CD14-positive monocyte (primary cell): ENCODE measurements around the gene MRPS23. TPM values are rescaled to one million over a fixed set of nuclear protein-coding genes. Genes with fewer than 3 reads are reported as not detected.

Source experiments
- DNase-seq, 3 donors: peaks; one replicate each; pipeline ENCODE4 v3.0.0-alpha.2; 2011 to 2022
- H2AFZ ChIP-seq: 2 replicates; pipeline ENCODE4 v1.6.0; 2012; ENCODE audit warnings: mild to moderate bottlenecking, low read depth, low read length, inconsistent platforms; ENCODE audit not compliant: insufficient read depth, poor library complexity, severe bottlenecking
- H3K27ac ChIP-seq, 2 donors: 1 replicate in 1 of 2; 2 replicates in 1 of 2; pipeline ENCODE4 v1.5.1; 2012 to 2013; ENCODE audit warnings: low read length in 2 of 2, control low read depth in 1 of 2, inconsistent platforms in 1 of 2, low read depth in 1 of 2, mild to moderate bottlenecking in 1 of 2
- H3K27me3 ChIP-seq, 2 donors: one replicate each; pipeline versions ENCODE4 v1.6.0 to v1.6.1; 2011 to 2013; ENCODE audit warnings: low read length in 2 of 2; ENCODE audit not compliant: control insufficient read depth in 2 of 2, insufficient read depth in 2 of 2
- H3K36me3 ChIP-seq, 2 donors: replicated peaks in 1 of 2; 1 replicate in 1 of 2; 2 replicates in 1 of 2; pipeline versions ENCODE4 v1.5.1 to v1.6.1; 2012 to 2013; ENCODE audit warnings: low read length in 2 of 2, control low read depth in 1 of 2, inconsistent platforms in 1 of 2, mild to moderate bottlenecking in 1 of 2; ENCODE audit not compliant: insufficient read depth in 2 of 2, control insufficient read depth in 1 of 2
- H3K4me1 ChIP-seq, 2 donors: 1 replicate in 1 of 2; 2 replicates in 1 of 2; pipeline versions ENCODE4 v1.5.1 to v1.6.1; 2012 to 2013; ENCODE audit warnings: low read length in 2 of 2, control low read depth in 1 of 2, inconsistent platforms in 1 of 2, mild to moderate bottlenecking in 1 of 2, moderate library complexity in 1 of 2; ENCODE audit not compliant: insufficient read depth in 2 of 2, control insufficient read depth in 1 of 2
- H3K4me2 ChIP-seq: replicated peaks from 2 replicates; pipeline ENCODE3; 2012; ENCODE audit warnings: low read length, moderate library complexity, mild to moderate bottlenecking; ENCODE audit not compliant: poor library complexity, severe bottlenecking; ENCODE audit errors: extremely low read depth
- H3K4me3 ChIP-seq, 3 experiments: fragments of 200-600 bp in 1 of 3; sonication (generic) in 1 of 3; replicated peaks in 1 of 3; 1 replicate in 2 of 3; 2 replicates in 1 of 3; pipeline ENCODE4 v1.5.1; 2011 to 2013; ENCODE audit warnings: low read length in 3 of 3, mild to moderate bottlenecking in 3 of 3, control low read depth in 2 of 3, low read depth in 2 of 3, inconsistent platforms in 1 of 3, moderate library complexity in 1 of 3
- H3K79me2 ChIP-seq: 2 replicates; pipeline ENCODE4 v1.6.0; 2012; ENCODE audit warnings: mild to moderate bottlenecking, control low read depth, inconsistent platforms, low read length, moderate library complexity; ENCODE audit not compliant: insufficient read depth
- H3K9ac ChIP-seq: 2 replicates; pipeline ENCODE4 v1.6.0; 2017; ENCODE audit warnings: low read length, mild to moderate bottlenecking; ENCODE audit not compliant: insufficient read depth, poor library complexity, severe bottlenecking
- H3K9me3 ChIP-seq, 2 donors: replicated peaks in 1 of 2; 1 replicate in 1 of 2; 2 replicates in 1 of 2; pipeline versions ENCODE4 v1.5.1 to v1.6.1; 2012 to 2013; ENCODE audit warnings: low read length in 2 of 2, control low read depth in 1 of 2; ENCODE audit not compliant: control insufficient read depth in 1 of 2, insufficient read depth in 1 of 2
- H4K20me1 ChIP-seq: 2 replicates; pipeline ENCODE4 v1.6.0; 2012; ENCODE audit warnings: mild to moderate bottlenecking, low read length, control low read depth, moderate library complexity; ENCODE audit not compliant: insufficient read depth
- H3K27ac Mint-ChIP-seq, 7 donors: one replicate each; pipeline ENCODE4 v1.8.0; 2020; ENCODE audit warnings: mild to moderate bottlenecking in 7 of 7, mixed read lengths in 7 of 7, moderate library complexity in 6 of 7, inconsistent platforms in 2 of 7
- H3K27me3 Mint-ChIP-seq, 3 donors: one replicate each; pipeline ENCODE4 v1.8.0; 2021 to 2022; ENCODE audit warnings: low read depth in 3 of 3, mild to moderate bottlenecking in 3 of 3, mixed read lengths in 3 of 3, moderate library complexity in 3 of 3, inconsistent platforms in 1 of 3
- H3K36me3 Mint-ChIP-seq, 2 donors: one replicate each; pipeline ENCODE4 v1.8.0; 2020; ENCODE audit warnings: mixed read lengths in 2 of 2, inconsistent platforms in 1 of 2, mild to moderate bottlenecking in 1 of 2
- H3K4me1 Mint-ChIP-seq: one replicate; pipeline ENCODE4 v1.8.0; 2020; ENCODE audit warnings: mild to moderate bottlenecking, mixed read lengths
- H3K4me3 Mint-ChIP-seq, 2 donors: one replicate each; pipeline ENCODE4 v1.8.0; 2020; ENCODE audit warnings: mild to moderate bottlenecking in 2 of 2, mixed read lengths in 2 of 2, moderate library complexity in 1 of 2
- H3K9me3 Mint-ChIP-seq, 7 donors: one replicate each; pipeline ENCODE4 v1.8.0; 2020 to 2022; ENCODE audit warnings: mixed read lengths in 7 of 7, mild to moderate bottlenecking in 6 of 7, moderate library complexity in 6 of 7, inconsistent platforms in 2 of 7
- CTCF ChIP-seq: fragments of 200-600 bp; IDR thresholded peaks from one replicate; pipeline ENCODE4 v1.8.0; 2022; ENCODE audit warnings: antibody characterized with exemption, mild to moderate bottlenecking
- WGBS: methylation state at CpG from one replicate; pipeline ENCODE4 v1.1.5; 2013; ENCODE audit warnings: missing lambda C conversion rate; ENCODE audit not compliant: insufficient coverage; 5-methylcytosine and 5-hydroxymethylcytosine counted together
- intact Hi-C, 2 donors: fragments of 100-400 bp; cut with micrococcal nuclease; formaldehyde crosslinking; loops; one replicate each; pipeline versions ENCODE4 v1.15.0 to v1.15.1; 2023
- polyA plus RNA-seq, 3 donors: library from polyadenylated mRNA; depleted of rRNA in 1 of 3; unstranded in 2 of 3; stranded (reverse) in 1 of 3; fragments of 300-500 nt in 2 of 3; fragments of >200 nt in 1 of 3; fragmentation: Illumina TruSeq in 2 of 3; gene quantifications; 1 replicate in 2 of 3; 2 replicates in 1 of 3; pipeline ENCODE4 v1.2.3, GENCODE V29; 2012 to 2021

Gene MRPS23
- polyA plus RNA-seq, 3 donors = 14.5 to 40.6 (median 32.7) TPM

- TF ChIP-seq CTCF = no peak
- no peak for DNase-seq
Measured at GRCh38 chr17:57858838-57859237, 9.0 kb upstream of the MRPS23 start.

GRCh38 chr17:57856792-57857620, 7.2 kb upstream of the MRPS23 start:
- Histone ChIP-seq H4K20me1 (no peaks in the 10 kb centered on the region), H3K36me3 (no peaks in the 10 kb centered on the region), H3K4me3 (no peak overlapping the region), H3K79me2 (no peaks in the 10 kb centered on the region), H2AFZ (no peak overlapping the region), H3K27ac (no peak overlapping the region), H3K4me2 (no peak overlapping the region), H3K4me1 (peaks cover 26% of the 10 kb centered on the region in 2 donors), H3K9me3 (no peaks in the 10 kb centered on the region), H3K9ac (no peak overlapping the region), H3K27me3 (peaks cover 0 to 1% of the 10 kb centered on the region in 2 donors)
- Mint-ChIP-seq H3K27me3 (peaks cover under 1 to 6% (median 2%) of the 10 kb centered on the region in 3 donors), H3K4me1 (peaks cover 31% of the 10 kb centered on the region), H3K4me3 (no peak overlapping the region), H3K27ac (no peak overlapping the region), H3K9me3 (peaks cover 0 to 2% (median 0%) of the 10 kb centered on the region in 7 donors), H3K36me3 (no peaks in the 10 kb centered on the region)
- TF ChIP-seq CTCF = no peak
- 78% methylated on average over 6 of the region's 10 CpGs for WGBS
- intact Hi-C loops = loop anchor here (5.0 to 10.0 kb wide), 3 partner anchors 48 to 228 kb away; partner anchors contain the start of gene DYNLL2 (in 2 of the 2)
- no peak for DNase-seq

More at GRCh38 chr17:57858838-57859237, 9.0 kb upstream of the MRPS23 start:
- WGBS = 97% methylated on average over 3 of the region's 5 CpGs
- Histone ChIP-seq H3K9ac (no peak overlapping the region), H4K20me1 (no peaks in the 10 kb centered on the region), H3K79me2 (no peaks in the 10 kb centered on the region), H3K4me3 (no peak overlapping the region), H3K9me3 (no peaks in the 10 kb centered on the region), H3K27ac (no peak overlapping the region), H3K4me2 (no peak overlapping the region), H2AFZ (no peak overlapping the region), H3K36me3 (no peaks in the 10 kb centered on the region), H3K27me3 (peaks cover 0 to 10% of the 10 kb centered on the region in 2 donors), H3K4me1 (peaks cover 25% of the 10 kb centered on the region in 2 donors)
- Mint-ChIP-seq H3K4me1 (peaks cover 25% of the 10 kb centered on the region), H3K36me3 (peaks cover 9 to 12% of the 10 kb centered on the region in 2 donors), H3K9me3 (peaks cover 0 to 2% (median 0%) of the 10 kb centered on the region in 7 donors), H3K27ac (peak overlapping the region in 1 of 7 donors; percentile 44), H3K4me3 (no peak overlapping the region), H3K27me3 (peaks cover 8 to 13% (median 12%) of the 10 kb centered on the region in 3 donors)
- intact Hi-C loops = loop anchor here (2.0 to 10.0 kb wide), 4 partner anchors 46 to 226 kb away; partner anchors contain the start of gene DYNLL2 (in 2 of the 2)
